Activated T-cell treated with anti-CD3 and anti-CD28 coated beads, Interleukin-2, amount 50 U/mL, for 72 hours (primary cell): Measurements from ENCODE around the gene PHTF2. TPM values are rescaled to one million over a fixed set of nuclear protein-coding genes. Genes with fewer than 3 reads are reported as not detected.

ENCODE experiments used
- ATAC-seq, 2 donors: fragments of 150-1000 bp; cut with Tn5 transposase; replicated peaks in 1 of 2; 2 replicates each; pipeline ENCODE4 v1.10.0; 2021; ENCODE audit warnings: moderate library complexity in 2 of 2, mild to moderate bottlenecking in 1 of 2
- DNase-seq, 2 donors: peaks; one replicate each; pipeline ENCODE4 v3.0.0; 2021 to 2022; ENCODE audit warnings: mixed read lengths in 1 of 2
- H3K27ac Mint-ChIP-seq: one replicate; pipeline ENCODE4 v1.8.0; 2022; ENCODE audit warnings: mild to moderate bottlenecking, moderate library complexity, mixed read lengths
- H3K27me3 Mint-ChIP-seq: one replicate; pipeline ENCODE4 v1.8.0; 2022; ENCODE audit warnings: low read depth, mixed read lengths
- H3K36me3 Mint-ChIP-seq, 2 donors: one replicate each; pipeline ENCODE4 v1.8.0; 2022; ENCODE audit warnings: mixed read lengths in 2 of 2, mild to moderate bottlenecking in 1 of 2; ENCODE audit not compliant: insufficient read depth in 2 of 2
- H3K4me1 Mint-ChIP-seq: one replicate; pipeline ENCODE4 v1.8.0; 2022; ENCODE audit warnings: low read depth, mixed read lengths
- H3K4me3 Mint-ChIP-seq, 2 donors: one replicate each; pipeline ENCODE4 v1.8.0; 2022; ENCODE audit warnings: mild to moderate bottlenecking in 2 of 2, mixed read lengths in 2 of 2, moderate library complexity in 2 of 2
- H3K9me3 Mint-ChIP-seq, 2 donors: one replicate each; pipeline ENCODE4 v1.8.0; 2022; ENCODE audit warnings: mixed read lengths in 2 of 2
- total RNA-seq, 2 donors: library from RNA; stranded (reverse); gene quantifications; one replicate each; pipeline ENCODE4 v1.2.3, GENCODE V29; 2022

Gene PHTF2
- total RNA-seq, 2 donors from 2014 or later: 16.3 to 25.5 TPM

- ATAC-seq (peak in 1 of 2 donors; percentile 73), DNase-seq (peak in 1 of 2 donors; percentile 7)
- Mint-ChIP-seq H3K4me1 (no peaks in the 10 kb centered on the region), H3K4me3 (no peak overlapping the region), H3K27me3 (no peaks in the 10 kb centered on the region), H3K27ac (no peak overlapping the region), H3K36me3 (no peaks in the 10 kb centered on the region), H3K9me3 (no peaks in the 10 kb centered on the region)
These were observed 105.0 kb downstream of the PHTF2 start for GRCh38 chr7:77903597-77903996.

- peak in 1 of 2 donors; percentile 15 for ATAC-seq
- DNase-seq: no peak
- H3K4me3 Mint-ChIP-seq: no peak overlapping the region
- no peaks in the 10 kb centered on the region for H3K36me3 Mint-ChIP-seq
- H3K27ac Mint-ChIP-seq: peak overlapping the region; percentile 17
- no peaks in the 10 kb centered on the region for H3K27me3 Mint-ChIP-seq
- H3K4me1 Mint-ChIP-seq: no peaks in the 10 kb centered on the region
- no peaks in the 10 kb centered on the region for H3K9me3 Mint-ChIP-seq
These were observed 105.7 kb downstream of the PHTF2 start for GRCh38 chr7:77904252-77904651.

- H3K27me3 Mint-ChIP-seq: no peaks in the 10 kb centered on the region
- DNase-seq (no peak), ATAC-seq (no peak)
- peaks cover 0 to 2% of the 10 kb centered on the region in 2 donors for H3K36me3 Mint-ChIP-seq
- H3K4me1 Mint-ChIP-seq: no peaks in the 10 kb centered on the region
- H3K4me3 Mint-ChIP-seq: no peak overlapping the region
- H3K9me3 Mint-ChIP-seq: no peaks in the 10 kb centered on the region
- H3K27ac Mint-ChIP-seq: no peak overlapping the region
These were observed 108.7 kb downstream of the PHTF2 start for GRCh38 chr7:77907281-77907680.

- no peak overlapping the region for H3K27ac Mint-ChIP-seq
- peaks cover 0 to 2% of the 10 kb centered on the region in 2 donors for H3K36me3 Mint-ChIP-seq
- no peak overlapping the region for H3K4me3 Mint-ChIP-seq
- ATAC-seq (no peak), DNase-seq (no peak)
- H3K4me1 Mint-ChIP-seq: no peaks in the 10 kb centered on the region
- no peaks in the 10 kb centered on the region for H3K9me3 Mint-ChIP-seq
- no peaks in the 10 kb centered on the region for H3K27me3 Mint-ChIP-seq
These were observed 110.1 kb downstream of the PHTF2 start for GRCh38 chr7:77908664-77909063.

- Mint-ChIP-seq H3K27me3 (no peaks in the 10 kb centered on the region), H3K4me3 (no peak overlapping the region), H3K36me3 (peaks cover 0 to 2% of the 10 kb centered on the region in 2 donors), H3K4me1 (peaks cover 7% of the 10 kb centered on the region), H3K9me3 (no peaks in the 10 kb centered on the region), H3K27ac (no peak overlapping the region)
- ATAC-seq (no peak), DNase-seq (no peak)
These were observed 111.6 kb downstream of the PHTF2 start for GRCh38 chr7:77910124-77910523.

GRCh38 chr7:77912293-77912692 lies 113.7 kb downstream of the PHTF2 start:
- Mint-ChIP-seq H3K27me3 (no peaks in the 10 kb centered on the region), H3K9me3 (no peaks in the 10 kb centered on the region), H3K36me3 (peaks cover 0 to 2% of the 10 kb centered on the region in 2 donors), H3K4me1 (peaks cover 7% of the 10 kb centered on the region), H3K4me3 (no peak overlapping the region), H3K27ac (no peak overlapping the region)
- DNase-seq (no peak), ATAC-seq (no peak)

GRCh38 chr7:77913977-77914607 lies 115.5 kb downstream of the PHTF2 start:
- Mint-ChIP-seq H3K27ac (peak overlapping the region; percentile 34), H3K4me3 (peak overlapping the region in 1 of 2 donors; percentile 25), H3K36me3 (peaks cover 0 to 2% of the 10 kb centered on the region in 2 donors), H3K4me1 (peaks cover 7% of the 10 kb centered on the region), H3K9me3 (no peaks in the 10 kb centered on the region), H3K27me3 (no peaks in the 10 kb centered on the region)
- DNase-seq (no peak), ATAC-seq (peak; percentile 43 to 76)

- Mint-ChIP-seq H3K27ac (no peak overlapping the region), H3K4me3 (no peak overlapping the region), H3K36me3 (no peaks in the 10 kb centered on the region), H3K4me1 (peaks cover 7% of the 10 kb centered on the region), H3K9me3 (no peaks in the 10 kb centered on the region), H3K27me3 (no peaks in the 10 kb centered on the region)
- ATAC-seq (no peak), DNase-seq (no peak)
These were observed 119.1 kb downstream of the PHTF2 start for GRCh38 chr7:77917500-77918262.

GRCh38 chr7:77918676-77919075 lies 120.1 kb downstream of the PHTF2 start:
- H3K9me3 Mint-ChIP-seq: no peaks in the 10 kb centered on the region
- peaks cover 16% of the 10 kb centered on the region for H3K4me1 Mint-ChIP-seq
- no peaks in the 10 kb centered on the region for H3K27me3 Mint-ChIP-seq
- no peak overlapping the region for H3K4me3 Mint-ChIP-seq
- no peaks in the 10 kb centered on the region for H3K36me3 Mint-ChIP-seq
- ATAC-seq: no peak
- DNase-seq: no peak
- H3K27ac Mint-ChIP-seq: no peak overlapping the region

- ATAC-seq (no peak), DNase-seq (no peak)
- Mint-ChIP-seq H3K27ac (no peak overlapping the region), H3K4me1 (peaks cover 10% of the 10 kb centered on the region), H3K4me3 (no peak overlapping the region), H3K36me3 (no peaks in the 10 kb centered on the region), H3K9me3 (no peaks in the 10 kb centered on the region), H3K27me3 (no peaks in the 10 kb centered on the region)
These were observed 124.8 kb downstream of the PHTF2 start for GRCh38 chr7:77923419-77923818.

- ATAC-seq (no peak), DNase-seq (no peak)
- H3K27ac Mint-ChIP-seq: peak overlapping the region; percentile 69
- H3K4me3 Mint-ChIP-seq: no peak overlapping the region
- no peaks in the 10 kb centered on the region for H3K9me3 Mint-ChIP-seq
- H3K27me3 Mint-ChIP-seq: no peaks in the 10 kb centered on the region
- H3K36me3 Mint-ChIP-seq: peaks cover 0 to 2% of the 10 kb centered on the region in 2 donors
- H3K4me1 Mint-ChIP-seq: peaks cover 4% of the 10 kb centered on the region
These were observed 131.9 kb downstream of the PHTF2 start for GRCh38 chr7:77930496-77930895.

GRCh38 chr7:77931841-77932240 lies 133.3 kb downstream of the PHTF2 start:
- peak overlapping the region; percentile 8 for H3K27ac Mint-ChIP-seq
- H3K4me1 Mint-ChIP-seq: peaks cover 4% of the 10 kb centered on the region
- no peaks in the 10 kb centered on the region for H3K27me3 Mint-ChIP-seq
- no peak overlapping the region for H3K4me3 Mint-ChIP-seq
- DNase-seq: no peak
- peaks cover 0 to 2% of the 10 kb centered on the region in 2 donors for H3K36me3 Mint-ChIP-seq
- H3K9me3 Mint-ChIP-seq: no peaks in the 10 kb centered on the region
- no peak for ATAC-seq

GRCh38 chr7:77933394-77933793 lies 134.8 kb downstream of the PHTF2 start:
- Mint-ChIP-seq H3K4me1 (peaks cover 4% of the 10 kb centered on the region), H3K36me3 (peaks cover 0 to 2% of the 10 kb centered on the region in 2 donors), H3K27me3 (no peaks in the 10 kb centered on the region), H3K4me3 (no peak overlapping the region), H3K9me3 (no peaks in the 10 kb centered on the region), H3K27ac (peak overlapping the region; percentile 16)
- ATAC-seq: peak in 1 of 2 donors; percentile 30
- DNase-seq: no peak
